HL-60 (cell line): Measurements from ENCODE around the gene GALNT17.

Experiments
- GABPA ChIP-seq: IDR thresholded peaks from 2 replicates; pipeline ENCODE4 v1.6.1; 2012; ENCODE audit warnings: low read depth
- POLR2AphosphoS5 ChIP-seq: IDR thresholded peaks from 2 replicates; pipeline ENCODE4 v1.6.1; 2012; ENCODE audit warnings: low read depth
- SPI1 ChIP-seq: IDR thresholded peaks from 2 replicates; pipeline ENCODE4 v1.6.1; 2012; ENCODE audit warnings: low read depth, mild to moderate bottlenecking, borderline replicate concordance
- TF ChIP-seq, protein P1 (sequence below): IDR thresholded peaks from one replicate; pipeline ENCODE4 v1.5.1; 2011; ENCODE audit warnings: low read length, control low read depth, inconsistent platforms; ENCODE audit not compliant: insufficient read depth
- TF ChIP-seq, protein P2 (sequence below): IDR thresholded peaks from 2 replicates; pipeline ENCODE4 v1.6.1; 2012; ENCODE audit warnings: low read depth; ENCODE audit not compliant: insufficient replicate concordance

DNA sequence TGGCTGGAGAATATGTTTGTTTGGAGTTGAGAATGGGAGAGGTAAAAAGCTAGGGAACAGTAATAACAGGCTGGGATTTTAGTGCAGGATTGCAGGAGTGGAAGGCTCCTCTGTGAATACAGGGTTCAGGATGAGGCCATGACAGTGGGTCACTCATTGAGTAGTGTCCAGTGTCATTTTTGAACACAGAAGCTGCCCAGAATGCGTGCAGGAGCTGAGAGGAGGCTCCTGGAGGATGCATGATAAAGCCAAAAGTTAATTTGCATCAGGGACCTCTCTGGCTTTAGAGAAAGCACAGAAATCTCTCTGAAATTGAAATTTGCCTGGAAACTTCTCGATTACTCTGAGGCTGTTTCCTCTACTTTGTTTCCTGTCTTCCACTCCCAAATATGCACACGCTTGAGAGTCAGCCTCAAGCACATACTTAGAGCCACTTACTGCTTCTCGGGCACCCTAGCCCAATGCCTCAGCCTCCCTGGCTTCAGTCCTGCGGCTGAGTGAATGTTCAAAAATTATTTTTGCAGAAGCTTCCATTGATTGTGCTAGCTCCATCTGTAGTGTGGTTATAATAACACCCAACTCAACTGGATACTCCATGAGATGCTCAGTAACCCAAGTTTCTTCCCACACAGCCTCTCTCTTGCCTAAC is 1.8 kb upstream of the GALNT17 start:
- TF ChIP-seq, protein P1, sequence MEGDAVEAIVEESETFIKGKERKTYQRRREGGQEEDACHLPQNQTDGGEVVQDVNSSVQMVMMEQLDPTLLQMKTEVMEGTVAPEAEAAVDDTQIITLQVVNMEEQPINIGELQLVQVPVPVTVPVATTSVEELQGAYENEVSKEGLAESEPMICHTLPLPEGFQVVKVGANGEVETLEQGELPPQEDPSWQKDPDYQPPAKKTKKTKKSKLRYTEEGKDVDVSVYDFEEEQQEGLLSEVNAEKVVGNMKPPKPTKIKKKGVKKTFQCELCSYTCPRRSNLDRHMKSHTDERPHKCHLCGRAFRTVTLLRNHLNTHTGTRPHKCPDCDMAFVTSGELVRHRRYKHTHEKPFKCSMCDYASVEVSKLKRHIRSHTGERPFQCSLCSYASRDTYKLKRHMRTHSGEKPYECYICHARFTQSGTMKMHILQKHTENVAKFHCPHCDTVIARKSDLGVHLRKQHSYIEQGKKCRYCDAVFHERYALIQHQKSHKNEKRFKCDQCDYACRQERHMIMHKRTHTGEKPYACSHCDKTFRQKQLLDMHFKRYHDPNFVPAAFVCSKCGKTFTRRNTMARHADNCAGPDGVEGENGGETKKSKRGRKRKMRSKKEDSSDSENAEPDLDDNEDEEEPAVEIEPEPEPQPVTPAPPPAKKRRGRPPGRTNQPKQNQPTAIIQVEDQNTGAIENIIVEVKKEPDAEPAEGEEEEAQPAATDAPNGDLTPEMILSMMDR = no peak
- TF ChIP-seq POLR2AphosphoS5 = no peak
- TF ChIP-seq GABPA = no peak
- TF ChIP-seq SPI1 = no peak
- TF ChIP-seq, protein P2, sequence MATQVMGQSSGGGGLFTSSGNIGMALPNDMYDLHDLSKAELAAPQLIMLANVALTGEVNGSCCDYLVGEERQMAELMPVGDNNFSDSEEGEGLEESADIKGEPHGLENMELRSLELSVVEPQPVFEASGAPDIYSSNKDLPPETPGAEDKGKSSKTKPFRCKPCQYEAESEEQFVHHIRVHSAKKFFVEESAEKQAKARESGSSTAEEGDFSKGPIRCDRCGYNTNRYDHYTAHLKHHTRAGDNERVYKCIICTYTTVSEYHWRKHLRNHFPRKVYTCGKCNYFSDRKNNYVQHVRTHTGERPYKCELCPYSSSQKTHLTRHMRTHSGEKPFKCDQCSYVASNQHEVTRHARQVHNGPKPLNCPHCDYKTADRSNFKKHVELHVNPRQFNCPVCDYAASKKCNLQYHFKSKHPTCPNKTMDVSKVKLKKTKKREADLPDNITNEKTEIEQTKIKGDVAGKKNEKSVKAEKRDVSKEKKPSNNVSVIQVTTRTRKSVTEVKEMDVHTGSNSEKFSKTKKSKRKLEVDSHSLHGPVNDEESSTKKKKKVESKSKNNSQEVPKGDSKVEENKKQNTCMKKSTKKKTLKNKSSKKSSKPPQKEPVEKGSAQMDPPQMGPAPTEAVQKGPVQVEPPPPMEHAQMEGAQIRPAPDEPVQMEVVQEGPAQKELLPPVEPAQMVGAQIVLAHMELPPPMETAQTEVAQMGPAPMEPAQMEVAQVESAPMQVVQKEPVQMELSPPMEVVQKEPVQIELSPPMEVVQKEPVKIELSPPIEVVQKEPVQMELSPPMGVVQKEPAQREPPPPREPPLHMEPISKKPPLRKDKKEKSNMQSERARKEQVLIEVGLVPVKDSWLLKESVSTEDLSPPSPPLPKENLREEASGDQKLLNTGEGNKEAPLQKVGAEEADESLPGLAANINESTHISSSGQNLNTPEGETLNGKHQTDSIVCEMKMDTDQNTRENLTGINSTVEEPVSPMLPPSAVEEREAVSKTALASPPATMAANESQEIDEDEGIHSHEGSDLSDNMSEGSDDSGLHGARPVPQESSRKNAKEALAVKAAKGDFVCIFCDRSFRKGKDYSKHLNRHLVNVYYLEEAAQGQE = no peak
